GM12801 (cell line): ENCODE results near the gene TUT7.

Experiments
- CTCF ChIP-seq: IDR thresholded peaks from one replicate; pipeline ENCODE4 v1.5.1; 2011; ENCODE audit warnings: control low read depth; ENCODE audit not compliant: insufficient read length; ENCODE audit errors: extremely low read depth

Gene TUT7

GRCh38 chr9:86287013-86287412 is 67.2 kb downstream of the TUT7 start:
- no peak for TF ChIP-seq CTCF

DNA sequence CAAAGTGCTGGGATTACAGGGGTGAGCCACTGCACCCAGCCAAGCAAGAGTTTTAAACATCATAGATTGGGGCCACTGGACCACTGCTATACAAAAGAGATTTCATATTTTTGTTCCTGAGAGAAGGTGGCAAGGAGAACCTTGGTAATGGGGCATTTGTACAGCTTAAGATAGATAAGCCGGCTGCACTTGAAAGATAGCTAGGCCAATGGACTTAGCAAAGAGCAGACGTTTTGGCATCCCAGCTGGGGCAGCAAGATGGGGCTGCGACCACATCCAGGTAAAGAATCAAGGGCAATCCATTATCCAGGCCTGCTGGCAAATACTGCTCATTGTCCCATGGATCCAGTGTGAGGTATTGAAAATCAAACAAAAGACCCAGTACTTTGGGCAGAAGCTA is 67.9 kb downstream of the TUT7 start:
- TF ChIP-seq CTCF = no peak

DNA sequence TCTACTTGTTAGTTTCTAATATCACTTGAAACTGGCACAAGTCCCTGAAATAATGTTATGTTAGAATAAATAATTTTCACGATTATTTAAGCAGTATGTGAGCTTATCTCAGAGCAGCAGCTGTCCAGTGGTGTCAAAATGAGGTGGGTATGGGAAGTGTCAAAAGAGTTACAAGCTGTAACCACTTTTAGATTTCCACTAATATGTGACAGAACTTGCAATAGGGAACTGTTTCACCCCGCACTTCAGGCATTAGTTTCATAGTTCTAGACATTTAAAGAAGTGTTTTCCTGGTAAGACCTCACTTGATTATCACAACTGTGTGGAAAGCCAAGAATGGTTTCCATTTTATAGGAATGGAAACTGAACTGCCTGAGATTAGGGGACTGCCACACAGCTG is 68.9 kb downstream of the TUT7 start:
- TF ChIP-seq CTCF = no peak

DNA sequence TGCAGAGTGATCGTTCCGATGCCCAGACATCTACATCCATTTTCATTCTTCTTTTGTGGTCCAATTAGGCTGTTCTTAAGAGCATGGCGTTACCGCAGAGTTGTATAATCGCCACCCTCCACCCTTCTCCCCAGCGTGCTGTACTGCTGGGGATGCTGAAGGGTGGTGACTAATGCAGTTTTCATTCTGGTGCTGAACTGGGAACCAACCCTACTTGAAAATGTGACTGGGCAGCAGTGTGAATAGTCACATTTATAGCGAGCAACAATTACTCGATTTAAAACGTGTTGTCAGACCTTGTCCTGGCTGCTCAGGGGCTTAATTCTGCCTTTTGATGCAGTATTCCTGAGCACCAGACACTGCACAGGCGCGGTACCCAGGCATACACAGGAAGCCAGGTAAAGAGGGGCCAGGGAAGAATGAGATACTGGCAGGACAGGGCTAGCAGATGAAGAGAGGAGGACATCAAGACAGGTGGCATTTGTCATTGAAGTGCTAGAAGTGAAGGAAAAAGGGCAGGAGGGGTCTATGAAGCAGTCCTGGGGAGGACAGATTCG is 71.2 kb downstream of the TUT7 start:
- no peak for TF ChIP-seq CTCF

- no peak for TF ChIP-seq CTCF
Measured at GRCh38 chr9:86282077-86282978, 71.9 kb downstream of the TUT7 start, which contains the start of gene ISCA1. Gene ISCA1, minus strand, starts transcription at chr9:86282538. Its CDS starts 80 bp downstream, at chr9:86282458.

GRCh38 chr9:86281593-86282076 is 72.6 kb downstream of the TUT7 start:
- no peak for TF ChIP-seq CTCF

DNA sequence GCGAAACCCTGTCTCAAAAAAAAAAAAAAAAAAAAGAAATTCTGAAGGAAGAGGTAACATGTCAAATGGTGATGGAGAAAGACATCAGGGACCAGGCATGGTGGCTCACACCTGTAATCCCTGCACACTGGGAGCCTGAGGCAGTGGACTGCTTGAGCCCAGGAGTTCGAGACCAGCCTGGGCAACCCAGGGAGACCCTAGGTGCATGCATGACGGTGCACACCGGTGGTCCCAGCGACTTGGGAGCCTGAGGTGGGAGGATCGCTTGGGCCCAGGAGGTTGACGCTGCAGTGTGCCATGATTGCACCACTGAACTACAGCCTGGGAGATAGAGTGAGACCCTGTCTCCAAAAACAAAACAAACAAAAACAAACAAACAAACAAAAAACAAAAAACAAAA is 73.6 kb downstream of the TUT7 start:
- no peak for TF ChIP-seq CTCF
